ENCODE measurements around the gene SH3GL1. TPM values are rescaled to one million over a fixed set of nuclear protein-coding genes. Genes with fewer than 3 reads are reported as not detected.

The SH3GL1 gene
- total RNA-seq, 1 donor from 2014 or later, result 65.6 TPM

GRCh38 chr19:4439243-4439642 lies 38.9 kb upstream of the SH3GL1 start:
- Histone ChIP-seq H3K4me1 (no peaks in the 10 kb centered on the region), H3K4me3 (no peak overlapping the region), H3K27ac (no peak overlapping the region), H3K9me3 (no peaks in the 10 kb centered on the region), H3K27me3 (no peaks in the 10 kb centered on the region), H3K36me3 (no peaks in the 10 kb centered on the region)
- DNase-seq (ENCODE audit: extremely low spot score in 2 of 2), result no peak
- no peak for TF ChIP-seq POLR2A (IDR thresholded peaks at IDR 0.05)
- no peak for TF ChIP-seq POLR2AphosphoS5 (IDR thresholded peaks at IDR 0.05; ENCODE audit: insufficient read depth in 1 of 2, low read depth in 1 of 2)
- no peak for TF ChIP-seq CTCF (IDR thresholded peaks at IDR 0.05)
- intact Hi-C loops (cut with DNase I), result no loop called here

DNA sequence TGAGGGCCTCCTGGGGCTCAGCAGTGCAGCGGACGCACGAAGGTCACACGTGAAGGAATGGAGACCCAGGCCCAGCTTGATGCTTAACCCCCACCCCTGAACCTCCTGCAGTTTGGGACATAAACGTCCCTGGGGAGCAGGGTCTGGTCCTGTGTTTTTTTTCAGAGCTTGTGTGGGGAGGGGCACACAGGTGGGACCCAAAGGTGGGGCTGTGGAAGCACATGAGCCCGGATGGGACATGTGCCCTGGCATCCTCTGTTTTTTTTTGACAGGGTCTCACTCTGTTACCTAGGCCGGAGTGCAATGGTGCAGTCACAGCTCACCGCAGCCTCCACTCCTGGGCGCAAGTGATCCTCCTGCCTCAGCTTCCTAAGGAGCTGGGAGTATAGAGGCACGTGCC lies 36.8 kb upstream of the SH3GL1 start:
- no peaks in the 10 kb centered on the region for H3K9me3 ChIP-seq
- intact Hi-C loops (cut with DNase I), result no loop called here
- no peaks in the 10 kb centered on the region for H3K27me3 ChIP-seq
- H3K27ac ChIP-seq, result no peak overlapping the region
- DNase-seq (ENCODE audit: extremely low spot score in 2 of 2), result no peak
- no peaks in the 10 kb centered on the region for H3K4me1 ChIP-seq
- H3K36me3 ChIP-seq, result peaks cover 0 to 19% of the 10 kb centered on the region in 2 donors
- TF ChIP-seq CTCF (IDR thresholded peaks at IDR 0.05), result no peak
- no peak for TF ChIP-seq POLR2A (IDR thresholded peaks at IDR 0.05)
- no peak for TF ChIP-seq POLR2AphosphoS5 (IDR thresholded peaks at IDR 0.05; ENCODE audit: insufficient read depth in 1 of 2, low read depth in 1 of 2)
- no peak overlapping the region for H3K4me3 ChIP-seq

- no peaks in the 10 kb centered on the region for H3K9me3 ChIP-seq
- TF ChIP-seq POLR2A (IDR thresholded peaks at IDR 0.05) (no peak), CTCF (IDR thresholded peaks at IDR 0.05) (no peak), POLR2AphosphoS5 (IDR thresholded peaks at IDR 0.05; ENCODE audit: insufficient read depth in 1 of 2, low read depth in 1 of 2) (no peak)
- peaks cover 0 to 22% of the 10 kb centered on the region in 2 donors for H3K36me3 ChIP-seq
- DNase-seq (ENCODE audit: extremely low spot score in 2 of 2), result no peak
- no peak overlapping the region for H3K27ac ChIP-seq
- H3K27me3 ChIP-seq, result no peaks in the 10 kb centered on the region
- intact Hi-C loops (cut with DNase I), result no loop called here
- no peaks in the 10 kb centered on the region for H3K4me1 ChIP-seq
- H3K4me3 ChIP-seq, result no peak overlapping the region
Observed at GRCh38 chr19:4436231-4436630, 35.9 kb upstream of the SH3GL1 start.

DNA sequence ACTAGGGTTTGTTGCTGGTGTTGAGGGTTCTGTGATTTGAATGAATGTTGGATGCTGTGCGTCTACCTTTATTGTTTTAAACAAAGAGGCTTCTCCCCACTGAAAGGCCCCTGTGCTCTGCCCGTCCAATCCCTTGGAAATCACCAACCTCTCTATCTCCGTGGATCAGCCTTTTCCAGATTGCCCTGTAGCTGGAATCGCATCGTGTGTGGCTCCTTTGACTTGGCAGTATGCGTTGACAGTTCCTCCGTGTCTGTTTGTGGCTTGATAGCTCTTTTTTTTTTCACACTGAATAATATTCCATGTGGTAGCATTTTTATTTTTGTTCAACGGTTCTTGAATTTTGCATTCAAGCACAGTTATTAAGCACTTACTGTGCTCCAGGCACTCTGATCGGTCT lies 34.0 kb upstream of the SH3GL1 start:
- no peak for TF ChIP-seq POLR2A (IDR thresholded peaks at IDR 0.05)
- TF ChIP-seq CTCF (IDR thresholded peaks at IDR 0.05), result no peak
- no peak for TF ChIP-seq POLR2AphosphoS5 (IDR thresholded peaks at IDR 0.05; ENCODE audit: insufficient read depth in 1 of 2, low read depth in 1 of 2)
- intact Hi-C loops (cut with DNase I), result no loop called here
- DNase-seq (ENCODE audit: extremely low spot score in 2 of 2), result no peak
- no peak overlapping the region for H3K4me3 ChIP-seq
- no peaks in the 10 kb centered on the region for H3K4me1 ChIP-seq
- H3K27me3 ChIP-seq, result no peaks in the 10 kb centered on the region
- peaks cover 0 to 34% of the 10 kb centered on the region in 2 donors for H3K36me3 ChIP-seq
- no peaks in the 10 kb centered on the region for H3K9me3 ChIP-seq
- H3K27ac ChIP-seq, result no peak overlapping the region

DNA sequence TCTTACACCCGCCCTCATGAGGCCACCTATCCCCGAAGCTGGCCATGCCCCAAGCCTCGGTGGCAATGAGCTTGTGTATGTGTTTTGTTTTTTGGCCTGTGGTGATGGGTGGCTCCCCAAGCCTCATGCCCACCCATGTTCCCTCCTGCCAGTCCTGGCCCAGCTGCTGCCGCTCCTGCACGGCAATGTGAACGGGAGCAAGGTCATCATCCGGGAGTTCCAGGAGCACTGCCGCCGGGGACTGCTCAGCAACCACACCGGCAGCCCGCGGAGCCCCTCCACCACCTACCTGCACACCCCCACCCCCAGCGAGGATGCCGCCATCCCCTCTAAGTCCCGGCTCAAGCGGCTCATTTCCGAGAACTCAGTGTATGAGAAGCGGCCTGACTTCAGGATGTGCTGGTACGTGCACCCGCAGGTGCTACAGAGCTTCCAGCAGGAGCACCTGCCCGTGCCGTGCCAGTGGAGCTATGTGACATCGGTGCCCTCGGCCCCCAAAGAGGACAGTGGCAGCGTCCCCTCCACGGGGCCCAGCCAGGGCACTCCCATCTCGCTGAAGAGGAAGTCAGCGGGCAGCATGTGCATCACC lies 32.7 kb upstream of the SH3GL1 start:
- no peak overlapping the region for H3K4me3 ChIP-seq
- H3K9me3 ChIP-seq, result no peaks in the 10 kb centered on the region
- intact Hi-C loops (cut with DNase I), result no loop called here
- no peak for DNase-seq (ENCODE audit: extremely low spot score in 2 of 2)
- no peak overlapping the region for H3K27ac ChIP-seq
- H3K4me1 ChIP-seq, result no peaks in the 10 kb centered on the region
- TF ChIP-seq POLR2A (IDR thresholded peaks at IDR 0.05) (no peak), POLR2AphosphoS5 (IDR thresholded peaks at IDR 0.05; ENCODE audit: insufficient read depth in 1 of 2, low read depth in 1 of 2) (no peak), CTCF (IDR thresholded peaks at IDR 0.05) (no peak)
- H3K36me3 ChIP-seq, result peaks cover 0 to 34% of the 10 kb centered on the region in 2 donors
- no peaks in the 10 kb centered on the region for H3K27me3 ChIP-seq
